Smooth muscle cell of trachea (primary cell): ENCODE data around the gene RPF1. TPM values are rescaled to one million over a fixed set of nuclear protein-coding genes. Genes with fewer than 3 reads are reported as not detected.

Source experiments
- total RNA-seq: library from RNA; depleted of rRNA; stranded (reverse); fragments of >200 nt; gene quantifications from 2 replicates; pipeline ENCODE4 v1.2.1, GENCODE V29; 2014

Gene RPF1, protein sequence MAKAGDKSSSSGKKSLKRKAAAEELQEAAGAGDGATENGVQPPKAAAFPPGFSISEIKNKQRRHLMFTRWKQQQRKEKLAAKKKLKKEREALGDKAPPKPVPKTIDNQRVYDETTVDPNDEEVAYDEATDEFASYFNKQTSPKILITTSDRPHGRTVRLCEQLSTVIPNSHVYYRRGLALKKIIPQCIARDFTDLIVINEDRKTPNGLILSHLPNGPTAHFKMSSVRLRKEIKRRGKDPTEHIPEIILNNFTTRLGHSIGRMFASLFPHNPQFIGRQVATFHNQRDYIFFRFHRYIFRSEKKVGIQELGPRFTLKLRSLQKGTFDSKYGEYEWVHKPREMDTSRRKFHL
- total RNA-seq = 23.5 and 38.7 TPM in 2 replicates

DNA sequence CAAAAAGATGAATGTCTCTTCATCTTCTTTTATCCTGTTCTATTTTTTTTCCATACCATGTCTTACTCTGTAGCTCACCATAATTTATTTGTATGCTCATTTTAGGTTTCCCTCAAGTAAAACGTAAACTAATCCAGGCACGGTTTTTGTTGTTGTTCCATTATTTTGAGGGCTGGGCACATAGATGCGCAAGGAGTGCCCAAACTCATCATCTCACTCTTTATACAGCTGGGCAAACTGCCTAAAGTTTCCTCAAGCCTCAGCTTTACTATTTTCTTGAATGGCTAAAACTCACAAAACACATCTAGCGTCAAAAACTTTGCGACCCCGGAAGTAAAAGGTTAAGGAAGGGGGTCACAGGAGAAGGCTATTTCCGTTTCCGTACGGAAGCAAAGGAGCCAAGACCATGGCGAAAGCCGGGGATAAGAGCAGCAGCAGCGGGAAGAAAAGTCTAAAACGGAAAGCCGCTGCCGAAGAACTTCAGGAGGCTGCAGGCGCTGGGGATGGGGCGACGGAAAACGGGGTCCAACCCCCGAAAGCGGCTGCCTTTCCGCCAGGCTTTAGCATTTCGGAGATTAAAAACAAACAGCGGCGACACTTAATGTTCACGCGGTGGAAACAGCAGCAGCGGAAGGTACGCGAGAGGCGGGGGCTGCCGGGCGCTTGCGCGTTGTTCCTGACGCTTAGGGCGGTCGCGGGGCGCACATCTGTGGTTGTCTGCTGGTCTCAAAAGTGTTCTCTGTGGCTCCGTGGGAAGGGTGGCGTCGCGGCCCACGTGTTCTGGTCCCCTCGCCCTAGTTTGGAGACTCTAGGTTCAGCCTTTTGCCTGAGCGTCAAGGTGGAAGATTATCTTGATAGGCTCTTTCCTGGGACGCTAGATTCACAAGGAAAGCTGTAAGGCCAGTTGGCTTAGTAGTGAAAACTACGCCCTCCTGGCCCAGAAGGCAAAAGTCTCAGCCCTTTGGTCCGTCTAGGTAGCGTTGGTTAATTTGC lies at the start of gene RPF1:
Gene RPF1 (plus strand): TSS at position 391 of the 993 bp plus-strand sequence. CDS start 16 bp downstream, at position 407.

DNA sequence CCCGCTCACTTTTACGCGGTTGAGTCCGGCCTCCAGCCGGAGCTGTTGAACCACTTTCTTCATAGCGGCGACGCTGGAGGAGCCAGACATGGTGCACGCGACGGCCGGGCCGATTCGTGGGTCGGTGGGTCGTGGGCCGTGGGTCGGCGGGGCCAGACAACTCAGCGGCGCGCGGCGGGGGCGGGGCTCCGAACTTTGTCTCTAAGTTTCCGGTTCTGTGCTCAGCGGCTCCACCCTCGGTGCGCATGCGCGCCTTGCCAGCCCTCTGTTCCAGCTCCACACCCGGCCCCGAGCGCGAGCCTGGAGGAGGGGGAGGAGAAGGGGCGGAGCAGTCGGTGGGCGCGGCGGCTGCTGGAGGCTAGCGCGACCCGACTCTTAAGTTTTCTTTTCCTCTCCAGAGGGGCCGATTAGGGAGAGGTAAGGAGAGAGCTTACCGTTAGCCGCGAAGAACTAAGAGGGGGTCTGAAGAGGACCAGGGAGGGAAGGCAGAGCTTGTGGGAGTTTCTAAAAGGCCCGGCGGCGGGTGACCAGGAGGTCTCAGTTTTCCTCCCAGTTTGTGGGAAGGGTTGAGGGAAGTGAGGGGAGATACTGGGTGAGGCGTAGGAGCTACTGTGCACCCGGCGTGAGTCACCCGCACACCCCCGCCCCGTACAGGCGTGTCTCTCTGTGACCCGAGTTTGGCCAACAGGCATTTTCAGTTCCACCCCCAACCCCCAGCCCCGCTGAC lies 27.1 kb downstream of the RPF1 start, which contains the start of the genes GNG5 and SPATA1:
Gene GNG5 (minus strand): TSS at position 580 of the 727 bp plus-strand sequence. CDS start 490 bp downstream, at position 90.
Gene SPATA1 (plus strand): TSS at position 385 of the 727 bp plus-strand sequence. CDS start 9,974 bp downstream, outside the sequence.

Other genes starting within 250 kb of the RPF1 start
- 1.2 and 3.1 TPM in 2 replicates for gene SAMD13, start 177.6 kb upstream of the RPF1 start, total RNA-seq
- not detected in 2 replicates for gene DNASE2B, start 80.8 kb upstream of the RPF1 start, total RNA-seq
- 0.44 and 1.3 TPM in 2 replicates for gene SPATA1, start 27.1 kb downstream of the RPF1 start, total RNA-seq
- 14.7 and 19.6 TPM in 2 replicates for gene GNG5, start 27.3 kb downstream of the RPF1 start, total RNA-seq
- 13.2 and 19.6 TPM in 2 replicates for gene CTBS, start 95.2 kb downstream of the RPF1 start, total RNA-seq
- gene SSX2IP, start 211.2 kb downstream of the RPF1 start, total RNA-seq = 42.2 and 174 TPM in 2 replicates